Measurements from ENCODE around the gene ITPRID2. TPM values are rescaled to one million over a fixed set of nuclear protein-coding genes. Genes with fewer than 3 reads are reported as not detected.
A peak's percentile ranks its signal among the peaks of the same experiment; 100 is the strongest.

The ITPRID2 gene
- total and polyA plus RNA-seq, 2 donors (not counting 1 experiment from before 2014, with no cell fraction given) = 8.9 to 47.6 TPM

GRCh38 chr2:181890271-181890670 lies 1.3 kb upstream of the ITPRID2 start:
- no peak for TF ChIP-seq EZH2 (IDR thresholded peaks at IDR 0.05; ENCODE audit: borderline replicate concordance, insufficient read depth, low read depth, low read length, poor library complexity, severe bottlenecking)
- TF ChIP-seq CTCF (IDR thresholded peaks at IDR 0.05) = no peak
- H3K27ac ChIP-seq (ENCODE audit: low read length in 2 of 2) = no peak overlapping the region
- no peak overlapping the region for H2AFZ ChIP-seq (ENCODE audit: insufficient read depth, low read depth, low read length, poor library complexity, severe bottlenecking)
- POLR2A ChIA-PET = no interaction called here
- CTCF ChIA-PET = interaction anchor here (0.9 to 6.1 kb wide), 2 partner anchors 10 to 14 kb away, joined by 3 to 54 read pairs; no protein-coding TSS in a partner anchor
- peaks cover 4 to 14% of the 10 kb centered on the region in 2 donors for H3K4me1 ChIP-seq (ENCODE audit: control insufficient read depth in 2 of 2, insufficient read depth in 2 of 2, low read length in 2 of 2)
- WGBS (ENCODE audit: insufficient coverage) = no CpG with 5 or more reads among the region's 2 CpGs
- H4K20me1 ChIP-seq (ENCODE audit: control insufficient read depth, insufficient read depth, low read length, poor library complexity, severe bottlenecking) = no peaks in the 10 kb centered on the region
- H3K79me2 ChIP-seq (ENCODE audit: control insufficient read depth, insufficient read depth, low read length) = no peaks in the 10 kb centered on the region
- H3K4me2 ChIP-seq (replicated peaks; ENCODE audit: low read depth, low read length, poor library complexity, severe bottlenecking) = no peak overlapping the region
- ATAC-seq (ENCODE audit: low read depth) (no peak), DNase-seq (no peak)
- Mint-ChIP-seq H3K27ac (no peak overlapping the region), H3K9me3 (ENCODE audit: insufficient read depth) (no peaks in the 10 kb centered on the region), H3K4me1 (peaks cover 27% of the 10 kb centered on the region), H3K4me3 (peak overlapping the region; percentile 30), H3K27me3 (peaks cover 27% of the 10 kb centered on the region)
- no peaks in the 10 kb centered on the region for H3K9me3 ChIP-seq (ENCODE audit: control extremely low read depth in 1 of 3, control insufficient read depth in 2 of 3, insufficient read depth in 1 of 3, low read length in 2 of 3)
- intact Hi-C loops (cut with micrococcal nuclease) = loop anchor here (2.0 to 10.0 kb wide), 6 partner anchors 213 to 1235 kb away; partner anchors contain the start of genes DNAJC10 and NUP35
- no peak overlapping the region for H3K9ac ChIP-seq (ENCODE audit: low read length)
- H3K36me3 ChIP-seq (replicated peaks in 1 of 2; ENCODE audit: control extremely low read depth in 1 of 2, control insufficient read depth in 1 of 2, extremely low read depth in 1 of 2, insufficient read depth in 2 of 2, low read length in 1 of 2) = no peaks in the 10 kb centered on the region
- no peak overlapping the region for H3K4me3 ChIP-seq (ENCODE audit: control extremely low read depth in 1 of 5, extremely low read depth in 1 of 5, insufficient read depth in 1 of 5, low read depth in 2 of 5, low read length in 4 of 5)
- peaks cover 0 to 23% (median 6%) of the 10 kb centered on the region in 4 experiments for H3K27me3 ChIP-seq (replicated peaks in 1 of 4; ENCODE audit: control extremely low read depth in 1 of 4, control insufficient read depth in 3 of 4, insufficient read depth in 4 of 4, low read length in 3 of 4)
